Psoas muscle (tissue), 8 donors: ENCODE data around the gene INTS1. TPM values are rescaled to one million over a fixed set of nuclear protein-coding genes. Genes with fewer than 3 reads are reported as not detected.
A peak's percentile ranks its signal among the peaks of the same experiment; 100 is the strongest.

Experiments used
- ATAC-seq, 4 donors: fragments of 200-7000 bp; cut with Tn5 transposase; one replicate each; pipeline ENCODE4 v1.9.1; 2020; ENCODE audit warnings: moderate library complexity in 3 of 4, mild to moderate bottlenecking in 2 of 4
- DNase-seq, 2 donors: peaks; one replicate each; pipeline ENCODE4 v3.0.0-alpha.2; 2020
- H3K27ac ChIP-seq: fragments of 200-600 bp; one replicate; pipeline ENCODE4 v1.8.0; 2022
- H3K27me3 ChIP-seq, 3 donors: fragments of 200-600 bp in 1 of 3; one replicate each; pipeline versions ENCODE4 v1.6.1 to v1.8.0; 2013 to 2022; ENCODE audit warnings: low read length in 2 of 3, mild to moderate bottlenecking in 2 of 3, moderate library complexity in 1 of 3; ENCODE audit not compliant: insufficient read depth in 3 of 3
- H3K36me3 ChIP-seq, 2 donors: fragments of 200-600 bp in 1 of 2; one replicate each; pipeline versions ENCODE4 v1.6.1 to v1.8.0; 2013 to 2022; ENCODE audit warnings: low read depth in 1 of 2, mild to moderate bottlenecking in 1 of 2, moderate library complexity in 1 of 2; ENCODE audit not compliant: insufficient read depth in 1 of 2
- H3K4me1 ChIP-seq: fragments of 200-600 bp; one replicate; pipeline ENCODE4 v1.8.0; 2022
- H3K4me3 ChIP-seq: fragments of 200-600 bp; one replicate; pipeline ENCODE4 v1.8.0; 2022; ENCODE audit warnings: mild to moderate bottlenecking
- H3K9me3 ChIP-seq: fragments of 200-600 bp; one replicate; pipeline ENCODE4 v1.8.0; 2022
- WGBS, 3 donors: extraction: QIAGEN DNeasy Blood & Tissue Kit; methylation state at CpG; one replicate each; pipeline versions ENCODE4 v1.1.6 to v1.1.7; 2013; 5-methylcytosine and 5-hydroxymethylcytosine counted together
- intact Hi-C, 2 donors: fragments of 100-400 bp; cut with DNase I; formaldehyde crosslinking; loops; one replicate each; pipeline versions ENCODE4 v1.11.0 to v1.14.2; 2022
- polyA plus RNA-seq, 3 donors: library from polyadenylated mRNA; stranded (reverse); fragments of 200-250 nt; gene quantifications; one replicate each; pipeline ENCODE4 v1.2.3, GENCODE V29; 2013
- total RNA-seq, 4 donors: library from RNA; stranded (reverse); fragmentation: NEBNext Ultra II Directional in 2 of 4; extraction: Animal tissue kit (Norgen Biotek cat#: 25700) in 2 of 4; gene quantifications; one replicate each; pipeline versions ENCODE4 v1.2.1 to v1.2.4, GENCODE V29; 2021 to 2023
- TF ChIP-seq, protein P1 (sequence below): fragments of 200-600 bp; IDR thresholded peaks from one replicate; pipeline ENCODE4 v1.8.0; 2022; ENCODE audit warnings: antibody characterized with exemption
- donor health status: healthy with polysubstance abuse.
- donor health status: DM: no; HTN: no; CAD: no; lungs with moderate emphysema.
- donor health status: Bipolar disorder and iron deficiency.
- donor health status: healthy.
- donor health status: DM: yes; HTN: yes; CAD: no.
- donor health status: DM: no; HTN: no; CAD: no.
- donor health status: DM: no; HTN: no; CAD: no.
- donor health status: DM: yes; HTN: yes; CAD: no.

Gene INTS1
- total and polyA plus RNA-seq, 7 donors = 38.8 to 77.6 (median 64.0) TPM

DNA sequence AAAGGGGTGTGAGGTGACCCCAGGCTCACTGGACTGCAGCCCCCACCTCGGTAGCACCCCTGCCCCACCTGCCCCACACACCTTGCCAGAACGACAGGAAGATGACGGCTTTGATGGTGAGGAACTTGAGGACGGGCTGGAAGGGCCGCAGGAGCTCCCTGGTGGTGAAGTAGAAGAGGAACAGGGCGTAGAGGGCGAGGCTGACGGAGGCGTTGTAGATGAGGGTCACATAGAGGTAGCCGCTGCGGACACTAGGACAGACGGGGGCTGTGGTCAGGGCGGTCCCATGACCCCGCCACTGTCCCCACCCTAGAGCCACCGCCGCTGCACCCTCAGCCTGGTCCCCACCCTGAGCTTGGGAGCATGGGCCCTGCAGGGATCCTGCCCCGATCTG is 44.2 kb upstream of the INTS1 start:
- intact Hi-C loops = no loop called here
- peak in 1 of 2 donors; percentile 49 for DNase-seq

DNA sequence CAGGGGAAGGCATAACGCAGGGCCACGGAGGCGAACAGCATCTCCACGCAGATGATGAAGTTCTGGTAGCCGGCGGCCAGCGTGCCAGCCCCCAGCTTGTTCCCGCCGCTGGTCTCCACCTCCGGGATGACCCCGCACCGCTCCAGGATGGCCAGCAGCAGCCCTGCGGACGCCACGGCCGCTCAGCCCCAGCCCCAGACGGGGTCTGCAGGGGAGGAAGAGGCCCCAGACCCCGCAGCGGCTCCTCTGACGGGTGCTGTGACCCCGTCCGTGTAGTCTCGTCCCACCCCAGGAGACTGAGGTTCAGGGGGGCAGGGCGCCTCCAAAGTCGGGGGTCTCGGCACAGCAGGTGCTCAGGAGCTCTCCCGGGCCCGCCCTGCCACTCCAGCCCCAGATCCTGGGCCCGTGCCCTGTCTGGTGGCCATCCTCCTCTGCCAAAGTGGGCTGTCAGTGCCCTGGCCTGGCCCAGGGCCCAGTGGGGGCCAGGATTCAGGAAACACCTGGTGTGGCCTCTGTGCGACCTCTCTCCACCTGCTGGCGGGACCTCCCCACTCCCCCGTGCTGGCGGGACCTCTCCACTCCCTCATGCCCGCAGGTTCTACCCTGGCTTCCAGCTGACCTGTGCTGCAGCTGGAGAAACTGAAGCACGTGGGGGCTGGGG is 43.7 kb upstream of the INTS1 start:
- peaks cover 2 to 44% of the 10 kb centered on the region in 2 donors for H3K36me3 ChIP-seq
- intact Hi-C loops = no loop called here
- 76 to 80% (median 78%) methylated on average over 30 to 35 of the region's 35 CpGs for WGBS, 3 donors
- no peak for ATAC-seq
- H3K9me3 ChIP-seq = no peaks in the 10 kb centered on the region
- no peaks in the 10 kb centered on the region for H3K4me1 ChIP-seq
- TF ChIP-seq, protein P1, sequence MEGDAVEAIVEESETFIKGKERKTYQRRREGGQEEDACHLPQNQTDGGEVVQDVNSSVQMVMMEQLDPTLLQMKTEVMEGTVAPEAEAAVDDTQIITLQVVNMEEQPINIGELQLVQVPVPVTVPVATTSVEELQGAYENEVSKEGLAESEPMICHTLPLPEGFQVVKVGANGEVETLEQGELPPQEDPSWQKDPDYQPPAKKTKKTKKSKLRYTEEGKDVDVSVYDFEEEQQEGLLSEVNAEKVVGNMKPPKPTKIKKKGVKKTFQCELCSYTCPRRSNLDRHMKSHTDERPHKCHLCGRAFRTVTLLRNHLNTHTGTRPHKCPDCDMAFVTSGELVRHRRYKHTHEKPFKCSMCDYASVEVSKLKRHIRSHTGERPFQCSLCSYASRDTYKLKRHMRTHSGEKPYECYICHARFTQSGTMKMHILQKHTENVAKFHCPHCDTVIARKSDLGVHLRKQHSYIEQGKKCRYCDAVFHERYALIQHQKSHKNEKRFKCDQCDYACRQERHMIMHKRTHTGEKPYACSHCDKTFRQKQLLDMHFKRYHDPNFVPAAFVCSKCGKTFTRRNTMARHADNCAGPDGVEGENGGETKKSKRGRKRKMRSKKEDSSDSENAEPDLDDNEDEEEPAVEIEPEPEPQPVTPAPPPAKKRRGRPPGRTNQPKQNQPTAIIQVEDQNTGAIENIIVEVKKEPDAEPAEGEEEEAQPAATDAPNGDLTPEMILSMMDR = no peak
- peak; percentile 15 to 44 for DNase-seq
- H3K27ac ChIP-seq = no peak overlapping the region
- no peak overlapping the region for H3K4me3 ChIP-seq
- no peaks in the 10 kb centered on the region for H3K27me3 ChIP-seq

More for the DNA sequence above, 44.2 kb upstream of the INTS1 start:
- WGBS, 3 donors = 69 to 77% (median 76%) methylated on average over 13 to 17 of the region's 17 CpGs
- TF ChIP-seq, protein P1 = no peak
- Histone ChIP-seq H3K36me3 (peaks cover 2 to 38% of the 10 kb centered on the region in 2 donors), H3K4me1 (no peaks in the 10 kb centered on the region), H3K27ac (no peak overlapping the region), H3K9me3 (no peaks in the 10 kb centered on the region), H3K4me3 (no peak overlapping the region), H3K27me3 (no peaks in the 10 kb centered on the region)
- ATAC-seq = no peak

DNA sequence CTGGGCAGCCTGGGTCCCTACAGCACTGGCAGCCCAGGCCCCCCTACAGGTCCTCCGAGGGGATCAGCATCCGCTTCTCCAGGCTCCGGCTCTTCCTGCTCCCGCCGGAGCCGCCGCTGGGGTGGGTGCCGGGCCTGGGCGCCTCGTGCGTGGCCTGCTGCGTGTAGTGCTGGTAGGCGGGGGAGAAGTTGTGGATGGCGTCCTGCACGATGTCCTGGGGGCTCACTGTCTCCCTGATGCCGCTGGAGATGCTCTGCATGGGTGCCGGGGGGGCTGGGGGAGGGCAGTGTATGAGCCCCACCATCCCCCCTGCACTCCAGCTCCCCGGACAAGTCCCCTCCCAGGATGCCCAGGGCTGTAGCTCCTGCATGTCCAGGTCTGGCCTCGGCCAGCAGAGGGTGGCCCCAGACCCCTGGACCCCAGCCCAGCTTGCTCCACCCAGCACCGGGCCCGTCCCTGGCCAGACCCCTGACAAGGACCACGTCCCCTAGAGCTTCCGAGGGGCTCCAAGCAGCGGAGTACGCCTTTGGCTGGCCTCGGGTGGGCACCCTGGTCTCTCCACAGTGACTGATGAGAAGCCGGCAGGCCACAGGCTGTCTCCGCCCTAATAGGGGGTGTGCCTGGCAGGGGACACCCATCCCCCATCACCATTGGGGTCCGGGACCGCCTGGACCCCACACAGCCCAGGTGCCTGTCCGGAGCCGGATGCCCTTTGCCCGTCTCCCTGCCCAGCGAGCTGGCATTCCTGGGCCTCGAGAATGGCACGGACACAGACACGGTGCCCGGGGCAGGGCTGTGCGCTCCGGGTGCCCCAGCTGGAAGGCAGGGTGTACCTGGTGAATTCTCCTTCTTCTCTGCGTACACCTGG is 43.0 kb upstream of the INTS1 start:
- peaks cover 2 to 51% of the 10 kb centered on the region in 2 donors for H3K36me3 ChIP-seq
- no peak overlapping the region for H3K4me3 ChIP-seq
- no peaks in the 10 kb centered on the region for H3K4me1 ChIP-seq
- no peaks in the 10 kb centered on the region for H3K27me3 ChIP-seq
- 85 to 89% (median 85%) methylated on average over 39 to 41 of the region's 41 CpGs for WGBS, 3 donors
- intact Hi-C loops = no loop called here
- TF ChIP-seq, protein P1 = no peak
- H3K9me3 ChIP-seq = no peaks in the 10 kb centered on the region
- no peak for ATAC-seq
- H3K27ac ChIP-seq = no peak overlapping the region
- DNase-seq = peak; percentile 13 to 58

DNA sequence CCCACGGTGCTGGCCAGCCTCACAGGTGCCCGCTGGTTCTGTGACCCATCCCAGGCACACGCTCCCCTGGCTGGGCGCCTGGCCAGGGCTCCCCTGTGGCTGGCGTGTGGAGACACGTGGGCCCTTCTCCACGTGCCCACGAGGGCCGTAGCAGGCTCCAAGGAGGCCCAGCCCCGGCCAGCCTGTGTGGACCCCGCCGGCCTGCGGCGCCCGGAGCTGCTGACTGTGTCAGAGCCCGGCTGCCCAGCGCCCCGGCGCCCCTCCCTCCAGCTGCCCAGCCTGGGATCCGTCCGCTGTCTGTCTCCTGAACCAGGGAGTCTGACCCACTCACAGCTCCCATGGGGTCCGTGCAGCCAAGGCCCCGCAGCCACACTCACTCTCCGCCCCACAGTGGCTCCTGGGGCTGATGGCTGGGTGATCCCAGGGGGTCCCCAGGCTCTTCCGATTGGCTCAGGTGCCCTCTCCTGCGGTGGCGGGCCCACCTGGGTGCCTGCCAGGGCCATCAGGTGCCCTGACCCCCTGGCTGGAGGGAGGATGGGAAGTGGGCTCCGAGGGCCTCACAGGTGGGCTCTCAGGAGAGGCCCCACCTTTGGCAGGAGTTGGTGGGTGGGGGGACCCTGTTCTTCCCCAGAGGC is 42.2 kb upstream of the INTS1 start:
- ATAC-seq = peak in 2 of 4 donors; percentile 7 to 10
- 80 to 84% (median 81%) methylated on average over 27 to 28 of the region's 28 CpGs for WGBS, 3 donors
- Histone ChIP-seq H3K9me3 (no peaks in the 10 kb centered on the region), H3K27me3 (no peaks in the 10 kb centered on the region), H3K27ac (peak overlapping the region; percentile 16), H3K4me3 (no peak overlapping the region), H3K36me3 (peaks cover 2 to 59% of the 10 kb centered on the region in 2 donors), H3K4me1 (no peaks in the 10 kb centered on the region)
- DNase-seq = peak; percentile 13 to 58
- intact Hi-C loops = no loop called here
- TF ChIP-seq, protein P1 = no peak
